GM18907 (cell line): ENCODE data around the gene TUBB4B.

Experiments used
- ATAC-seq: cut with Tn5 transposase; IDR thresholded peaks from one replicate; pipeline ENCODE4 v1.9.1; 2021; ENCODE audit warnings: mild to moderate bottlenecking, moderate library complexity; ENCODE audit not compliant: unreplicated experiment

The TUBB4B gene

DNA sequence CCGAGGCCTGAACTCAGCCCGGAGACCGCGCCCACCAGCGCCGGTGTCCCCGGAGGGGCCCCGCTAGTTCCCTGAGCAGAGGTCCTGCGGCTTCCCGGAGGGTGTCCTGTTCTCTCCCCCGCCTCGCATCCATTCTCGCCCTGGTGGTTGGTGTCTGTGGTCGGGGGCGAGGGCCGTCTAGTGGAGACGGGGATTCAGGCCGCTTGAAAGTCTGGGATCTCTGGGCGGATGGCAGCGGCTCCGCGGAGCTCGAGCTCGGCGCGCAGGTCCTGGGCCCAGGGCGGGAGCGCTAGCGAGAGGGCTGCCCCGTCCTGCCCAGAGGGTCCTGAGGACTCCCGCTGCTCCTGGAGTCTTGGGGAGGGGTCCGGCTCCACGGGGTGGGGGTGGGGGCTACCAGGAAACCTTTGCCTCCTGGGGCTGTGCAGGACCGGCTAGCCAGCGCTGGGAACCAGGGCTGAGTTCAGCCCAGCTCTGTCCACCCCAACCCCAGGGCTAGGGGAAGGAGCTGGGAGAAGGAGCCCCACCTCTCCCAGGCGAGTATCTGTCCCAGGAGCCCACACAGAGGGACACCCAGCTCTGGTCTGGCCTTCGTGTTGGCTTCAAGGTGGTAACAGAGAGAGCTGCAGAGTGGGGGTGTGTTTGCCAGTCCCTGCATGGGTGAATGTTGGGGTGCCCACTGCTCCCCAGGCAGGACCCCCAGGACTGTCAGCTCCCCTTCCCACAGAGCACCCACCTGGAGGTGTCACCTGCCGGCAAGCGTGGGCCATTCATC is 40.4 kb downstream of the TUBB4B start:
- ATAC-seq: no peak

DNA sequence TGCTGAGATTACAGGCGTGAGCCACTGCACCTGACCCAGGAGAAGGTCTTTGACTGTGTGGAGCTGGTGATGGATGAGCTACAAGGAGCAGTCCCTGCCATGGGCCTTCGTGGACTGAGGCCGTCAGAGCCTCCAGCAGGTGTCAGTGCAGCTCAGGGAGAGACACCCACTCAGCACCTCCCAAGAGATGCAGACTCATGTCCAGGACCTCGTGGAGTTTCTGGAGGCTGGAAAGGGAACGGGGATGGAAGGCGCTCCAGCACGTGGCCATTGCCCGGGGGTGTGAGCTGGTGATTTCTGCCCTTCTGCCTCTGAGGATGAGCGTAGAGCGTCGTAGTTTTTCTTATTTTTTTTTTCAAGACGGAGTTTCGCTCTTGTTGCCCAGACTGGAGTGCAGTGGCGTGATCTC is 45.9 kb downstream of the TUBB4B start:
- ATAC-seq: no peak

- ATAC-seq: no peak
Measured at GRCh38 chr9:137293094-137293481, 52.0 kb downstream of the TUBB4B start.
